Measurements from ENCODE around the gene RGS16. TPM values are rescaled to one million over a fixed set of nuclear protein-coding genes. Genes with fewer than 3 reads are reported as not detected.

The RGS16 gene
- total and polyA plus RNA-seq, 2 experiments from 2014 or later, result 7.3 to 7.6 TPM

- no peak for DNase-seq (ENCODE audit: low spot score)
- H3K9me2 ChIP-seq (replicated peaks; ENCODE audit: insufficient read depth), result no peaks in the 10 kb centered on the region
- H3K4me1 ChIP-seq (ENCODE audit: insufficient read depth), result no peaks in the 10 kb centered on the region
- H2AFZ ChIP-seq, result no peak overlapping the region
- WGBS (ENCODE audit: low lambda C conversion rate, missing lambda C conversion rate), result 57% methylated on average over 2 of the region's 2 CpGs
- no peaks in the 10 kb centered on the region for H3K79me2 ChIP-seq
- no peaks in the 10 kb centered on the region for H3K9me3 ChIP-seq (ENCODE audit: low read depth)
- H3K27me3 ChIP-seq, result no peaks in the 10 kb centered on the region
- no peaks in the 10 kb centered on the region for H4K20me1 ChIP-seq (ENCODE audit: insufficient read depth, poor library complexity, severe bottlenecking)
- TF ChIP-seq EZH2phosphoT487 (IDR thresholded peaks at IDR 0.05; ENCODE audit: low read depth, severe bottlenecking, unreplicated experiment) (no peak), CTCF (IDR thresholded peaks at IDR 0.05; ENCODE audit: poor library complexity) (no peak), EZH2 (IDR thresholded peaks at IDR 0.05; ENCODE audit: borderline replicate concordance) (no peak)
- no peak overlapping the region for H3K4me2 ChIP-seq
- H3K27ac ChIP-seq, result no peak overlapping the region
- no peak overlapping the region for H3K4me3 ChIP-seq
- H3K36me3 ChIP-seq (replicated peaks; ENCODE audit: insufficient read depth, low read depth), result no peaks in the 10 kb centered on the region
These were observed 42.5 kb upstream of the RGS16 start for GRCh38 chr1:182646739-182647138.

DNA sequence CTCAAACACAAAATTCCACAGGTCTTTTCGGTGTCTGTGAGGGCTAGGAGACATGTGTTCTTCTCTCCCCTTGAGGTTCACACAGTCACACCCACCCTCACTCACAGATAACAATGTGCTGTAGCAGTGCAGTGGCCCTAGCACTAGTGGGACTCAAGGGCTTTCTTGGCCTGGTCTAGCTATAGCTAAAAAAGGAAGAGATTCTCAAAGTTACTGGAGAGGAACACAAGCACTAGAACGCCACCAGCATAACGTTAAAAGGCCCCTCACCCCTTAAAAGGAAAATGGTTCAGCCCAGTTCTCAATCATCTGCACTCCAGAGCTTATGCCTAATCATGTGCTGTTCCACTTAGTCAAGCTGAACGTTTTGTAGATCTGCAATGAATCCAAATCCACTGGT, 40.7 kb upstream of the RGS16 start:
- Histone ChIP-seq H3K4me1 (ENCODE audit: insufficient read depth) (no peaks in the 10 kb centered on the region), H3K4me2 (no peak overlapping the region), H3K4me3 (no peak overlapping the region), H3K9me2 (replicated peaks; ENCODE audit: insufficient read depth) (no peaks in the 10 kb centered on the region), H2AFZ (no peak overlapping the region), H3K27ac (no peak overlapping the region), H3K9me3 (ENCODE audit: low read depth) (no peaks in the 10 kb centered on the region), H4K20me1 (ENCODE audit: insufficient read depth, poor library complexity, severe bottlenecking) (no peaks in the 10 kb centered on the region), H3K27me3 (no peaks in the 10 kb centered on the region), H3K36me3 (replicated peaks; ENCODE audit: insufficient read depth, low read depth) (no peaks in the 10 kb centered on the region), H3K79me2 (no peaks in the 10 kb centered on the region)
- 89% methylated on average over 4 of the region's 4 CpGs for whole genome bisulfite sequencing (ENCODE audit: low lambda C conversion rate, missing lambda C conversion rate)
- DNase-seq (ENCODE audit: low spot score), result no peak
- TF ChIP-seq EZH2phosphoT487 (IDR thresholded peaks at IDR 0.05; ENCODE audit: low read depth, severe bottlenecking, unreplicated experiment), result no peak
- no peak for TF ChIP-seq EZH2 (IDR thresholded peaks at IDR 0.05; ENCODE audit: borderline replicate concordance)
- TF ChIP-seq CTCF (IDR thresholded peaks at IDR 0.05; ENCODE audit: poor library complexity), result no peak

DNA sequence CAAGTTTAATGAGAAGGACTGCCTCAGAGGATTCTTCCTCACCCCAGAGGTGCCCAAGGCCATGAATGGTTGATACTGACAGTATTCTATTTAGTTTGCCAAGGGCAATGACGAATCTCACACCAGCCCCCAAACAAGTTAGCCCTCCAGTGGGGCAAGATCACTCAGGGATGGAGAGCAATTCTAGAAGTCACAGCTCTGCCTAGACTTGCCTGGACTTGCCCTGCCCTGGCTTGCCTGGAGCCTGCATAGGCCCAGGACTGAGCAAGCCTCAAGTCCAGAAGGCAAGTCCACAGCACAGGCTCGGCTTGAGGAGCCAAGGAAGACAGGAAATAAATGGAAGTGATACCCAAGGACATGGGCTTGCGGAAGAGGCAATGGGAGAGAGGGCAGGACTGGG, 39.5 kb upstream of the RGS16 start:
- 95% methylated on average over 3 of the region's 3 CpGs for WGBS (ENCODE audit: low lambda C conversion rate, missing lambda C conversion rate)
- no peaks in the 10 kb centered on the region for H3K9me2 ChIP-seq (replicated peaks; ENCODE audit: insufficient read depth)
- H4K20me1 ChIP-seq (ENCODE audit: insufficient read depth, poor library complexity, severe bottlenecking), result no peaks in the 10 kb centered on the region
- DNase-seq (ENCODE audit: low spot score), result no peak
- no peaks in the 10 kb centered on the region for H3K9me3 ChIP-seq (ENCODE audit: low read depth)
- no peaks in the 10 kb centered on the region for H3K36me3 ChIP-seq (replicated peaks; ENCODE audit: insufficient read depth, low read depth)
- H3K27ac ChIP-seq, result no peak overlapping the region
- no peaks in the 10 kb centered on the region for H3K27me3 ChIP-seq
- H3K4me1 ChIP-seq (ENCODE audit: insufficient read depth), result no peaks in the 10 kb centered on the region
- H3K4me2 ChIP-seq, result no peak overlapping the region
- TF ChIP-seq EZH2 (IDR thresholded peaks at IDR 0.05; ENCODE audit: borderline replicate concordance), result no peak
- TF ChIP-seq EZH2phosphoT487 (IDR thresholded peaks at IDR 0.05; ENCODE audit: low read depth, severe bottlenecking, unreplicated experiment), result no peak
- no peak for TF ChIP-seq CTCF (IDR thresholded peaks at IDR 0.05; ENCODE audit: poor library complexity)
- no peaks in the 10 kb centered on the region for H3K79me2 ChIP-seq
- H3K4me3 ChIP-seq, result no peak overlapping the region
- no peak overlapping the region for H2AFZ ChIP-seq

- Histone ChIP-seq H4K20me1 (ENCODE audit: insufficient read depth, poor library complexity, severe bottlenecking) (no peaks in the 10 kb centered on the region), H3K27ac (no peak overlapping the region), H3K9me3 (ENCODE audit: low read depth) (no peaks in the 10 kb centered on the region), H3K4me1 (ENCODE audit: insufficient read depth) (no peaks in the 10 kb centered on the region), H3K4me2 (no peak overlapping the region), H3K27me3 (no peaks in the 10 kb centered on the region), H3K9me2 (replicated peaks; ENCODE audit: insufficient read depth) (no peaks in the 10 kb centered on the region), H2AFZ (no peak overlapping the region), H3K79me2 (no peaks in the 10 kb centered on the region), H3K36me3 (replicated peaks; ENCODE audit: insufficient read depth, low read depth) (no peaks in the 10 kb centered on the region), H3K4me3 (no peak overlapping the region)
- TF ChIP-seq CTCF (IDR thresholded peaks at IDR 0.05; ENCODE audit: poor library complexity) (no peak), EZH2 (IDR thresholded peaks at IDR 0.05; ENCODE audit: borderline replicate concordance) (no peak), EZH2phosphoT487 (IDR thresholded peaks at IDR 0.05; ENCODE audit: low read depth, severe bottlenecking, unreplicated experiment) (no peak)
- DNase-seq (ENCODE audit: low spot score), result no peak
- WGBS (ENCODE audit: low lambda C conversion rate, missing lambda C conversion rate), result 94% methylated on average over 8 of the region's 8 CpGs
These were observed 38.3 kb upstream of the RGS16 start for GRCh38 chr1:182642461-182642860.
